Neural cell (in vitro differentiated cells): ENCODE data around the gene ZNF445. TPM values are rescaled to one million over a fixed set of nuclear protein-coding genes. Genes with fewer than 3 reads are reported as not detected.

ENCODE experiments used
- H2AFZ ChIP-seq: fragments of 200-600, 300-800 bp; sonication (generic), shearing (Covaris generic); 2 replicates; pipeline ENCODE4 v1.6.0; 2014; ENCODE audit warnings: low read depth, mild to moderate bottlenecking, antibody characterized with exemption, low read length, moderate library complexity
- H3F3A ChIP-seq: fragments of 200-600 bp; shearing (Covaris generic); 2 replicates; pipeline ENCODE4 v1.6.1; 2016; ENCODE audit warnings: mild to moderate bottlenecking, moderate library complexity, mixed read lengths, antibody characterized with exemption, low read length; ENCODE audit not compliant: insufficient read depth, poor library complexity, severe bottlenecking
- H3K27ac ChIP-seq: fragments of 200-600, 300-800 bp; sonication (generic), shearing (Covaris generic); 2 replicates; pipeline ENCODE4 v1.5.1; 2014; ENCODE audit warnings: mild to moderate bottlenecking, low read length, moderate library complexity
- H3K27me3 ChIP-seq: fragments of 300-800, 200-600 bp; sonication (generic), shearing (Covaris generic); 2 replicates; pipeline ENCODE4 v1.6.0; 2014; ENCODE audit warnings: mild to moderate bottlenecking, low read depth, low read length, moderate library complexity; ENCODE audit not compliant: insufficient read depth
- H3K36me3 ChIP-seq: fragments of 300-800, 200-600 bp; sonication (generic), shearing (Covaris generic); 2 replicates; pipeline ENCODE4 v1.5.1; 2014; ENCODE audit warnings: mild to moderate bottlenecking, antibody characterized with exemption, low read length, moderate library complexity; ENCODE audit not compliant: insufficient read depth
- H3K4me2 ChIP-seq: fragments of 300-800, 200-600 bp; sonication (generic), shearing (Covaris generic); 2 replicates; pipeline ENCODE4 v1.6.0; 2014; ENCODE audit warnings: mild to moderate bottlenecking, low read length
- H3K4me3 ChIP-seq: fragments of 300-800, 200-600 bp; sonication (generic), shearing (Covaris generic); 2 replicates; pipeline ENCODE4 v1.5.1; 2014; ENCODE audit warnings: mild to moderate bottlenecking, low read length, moderate library complexity
- H3K79me2 ChIP-seq: fragments of 200-600 bp; shearing (Covaris generic); replicated peaks from 2 replicates; pipeline ENCODE4 v1.6.0; 2014; ENCODE audit warnings: mild to moderate bottlenecking, low read length, moderate library complexity; ENCODE audit not compliant: insufficient read depth
- H3K9ac ChIP-seq: fragments of 300-800, 200-600 bp; sonication (generic), shearing (Covaris generic); 2 replicates; pipeline ENCODE4 v1.6.1; 2016; ENCODE audit warnings: mild to moderate bottlenecking, low read length, mixed read lengths
- H3K9me2 ChIP-seq: fragments of 200-600 bp; shearing (Covaris generic); 2 replicates; pipeline ENCODE4 v1.6.1; 2016; ENCODE audit warnings: mild to moderate bottlenecking, low read length, mixed read lengths; ENCODE audit not compliant: insufficient read depth
- H3K9me3 ChIP-seq: fragments of 200-600, 300-800 bp; sonication (generic), shearing (Covaris generic); 2 replicates; pipeline ENCODE4 v1.6.1; 2016; ENCODE audit warnings: mild to moderate bottlenecking, mixed run types, low read length, moderate library complexity, mixed read lengths
- H4K20me1 ChIP-seq: fragments of 200-600 bp; shearing (Covaris generic); 2 replicates; pipeline ENCODE4 v1.6.1; 2016; ENCODE audit warnings: mild to moderate bottlenecking, mixed run types; ENCODE audit not compliant: insufficient read depth
- EP300 ChIP-seq: fragments of 450-650 bp; conservative IDR thresholded peaks from 2 replicates; pipeline ENCODE4 v1.6.1; 2014; ENCODE audit warnings: antibody characterized with exemption, mild to moderate bottlenecking, moderate library complexity; ENCODE audit not compliant: poor library complexity, severe bottlenecking
- EZH2 ChIP-seq: fragments of 200-600, 300-800 bp; shearing (Covaris generic), sonication (generic); IDR thresholded peaks from 2 replicates; pipeline ENCODE4 v1.6.1; 2014; ENCODE audit warnings: antibody characterized with exemption, low read length, borderline replicate concordance, mild to moderate bottlenecking; ENCODE audit not compliant: insufficient read depth, poor library complexity, severe bottlenecking
- MXI1 ChIP-seq: fragments of 450-650 bp; conservative IDR thresholded peaks from 2 replicates; pipeline ENCODE4 v1.6.1; 2014; ENCODE audit warnings: antibody characterized with exemption, mild to moderate bottlenecking; ENCODE audit not compliant: poor library complexity, severe bottlenecking
- POLR2AphosphoS5 ChIP-seq: IDR thresholded peaks from 2 replicates; pipeline ENCODE4 v1.6.1; 2012
- RAD21 ChIP-seq: fragments of 450-650 bp; conservative IDR thresholded peaks from 2 replicates; pipeline ENCODE4 v1.6.1; 2014; ENCODE audit warnings: antibody characterized with exemption, mild to moderate bottlenecking, moderate library complexity
- SMC3 ChIP-seq: fragments of 450-650 bp; conservative IDR thresholded peaks from 2 replicates; pipeline ENCODE4 v1.6.1; 2014; ENCODE audit warnings: antibody characterized with exemption, mild to moderate bottlenecking, moderate library complexity; ENCODE audit not compliant: poor library complexity
- TAF1 ChIP-seq: IDR thresholded peaks from 2 replicates; pipeline ENCODE4 v1.6.1; 2012; ENCODE audit warnings: low read depth
- polyA plus RNA-seq: library from polyadenylated mRNA; depleted of rRNA; stranded (reverse); fragments of >200 nt; gene quantifications from 2 replicates; pipeline ENCODE4 v1.2.3, GENCODE V29; 2014
- TF ChIP-seq, protein P1 (sequence below): IDR thresholded peaks from 2 replicates; pipeline ENCODE4 v1.6.1; 2012; ENCODE audit warnings: borderline replicate concordance
- TF ChIP-seq, protein P2 (sequence below): fragments of 450-650 bp; IDR thresholded peaks from 2 replicates; pipeline ENCODE4 v1.5.1; 2014; ENCODE audit warnings: antibody characterized with exemption, mild to moderate bottlenecking, moderate library complexity; ENCODE audit not compliant: poor library complexity, severe bottlenecking

ZNF445 gene
- polyA plus RNA-seq, 1 donor from 2014 or later: 15.8 TPM

DNA sequence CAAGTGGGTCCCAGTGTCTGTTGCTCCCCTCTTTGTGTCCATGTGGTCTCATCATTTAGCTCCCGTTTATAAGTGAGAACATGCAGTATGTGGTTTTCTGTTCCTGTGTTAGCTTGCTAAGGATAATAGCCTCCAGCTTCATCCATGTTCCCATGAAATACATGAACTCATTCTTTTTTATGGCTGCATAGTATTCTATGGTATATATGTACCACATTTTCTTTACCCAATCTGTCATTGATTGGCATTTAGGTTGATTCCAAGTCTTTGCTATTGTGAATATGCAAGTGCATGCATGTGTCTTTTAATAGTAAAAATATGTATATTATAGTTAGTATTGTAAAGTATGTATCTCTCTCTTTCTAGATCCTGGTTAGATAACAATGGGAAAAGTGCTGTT lies 85.0 kb downstream of the ZNF445 start:
- no peaks in the 10 kb centered on the region for H4K20me1 ChIP-seq
- no peaks in the 10 kb centered on the region for H3F3A ChIP-seq
- H3K27me3 ChIP-seq: no peaks in the 10 kb centered on the region
- H2AFZ ChIP-seq: no peak overlapping the region
- no peak for TF ChIP-seq POLR2AphosphoS5
- TF ChIP-seq RAD21: no peak
- no peak for TF ChIP-seq MXI1
- TF ChIP-seq TAF1: no peak
- no peak for TF ChIP-seq EZH2
- TF ChIP-seq, protein P1, sequence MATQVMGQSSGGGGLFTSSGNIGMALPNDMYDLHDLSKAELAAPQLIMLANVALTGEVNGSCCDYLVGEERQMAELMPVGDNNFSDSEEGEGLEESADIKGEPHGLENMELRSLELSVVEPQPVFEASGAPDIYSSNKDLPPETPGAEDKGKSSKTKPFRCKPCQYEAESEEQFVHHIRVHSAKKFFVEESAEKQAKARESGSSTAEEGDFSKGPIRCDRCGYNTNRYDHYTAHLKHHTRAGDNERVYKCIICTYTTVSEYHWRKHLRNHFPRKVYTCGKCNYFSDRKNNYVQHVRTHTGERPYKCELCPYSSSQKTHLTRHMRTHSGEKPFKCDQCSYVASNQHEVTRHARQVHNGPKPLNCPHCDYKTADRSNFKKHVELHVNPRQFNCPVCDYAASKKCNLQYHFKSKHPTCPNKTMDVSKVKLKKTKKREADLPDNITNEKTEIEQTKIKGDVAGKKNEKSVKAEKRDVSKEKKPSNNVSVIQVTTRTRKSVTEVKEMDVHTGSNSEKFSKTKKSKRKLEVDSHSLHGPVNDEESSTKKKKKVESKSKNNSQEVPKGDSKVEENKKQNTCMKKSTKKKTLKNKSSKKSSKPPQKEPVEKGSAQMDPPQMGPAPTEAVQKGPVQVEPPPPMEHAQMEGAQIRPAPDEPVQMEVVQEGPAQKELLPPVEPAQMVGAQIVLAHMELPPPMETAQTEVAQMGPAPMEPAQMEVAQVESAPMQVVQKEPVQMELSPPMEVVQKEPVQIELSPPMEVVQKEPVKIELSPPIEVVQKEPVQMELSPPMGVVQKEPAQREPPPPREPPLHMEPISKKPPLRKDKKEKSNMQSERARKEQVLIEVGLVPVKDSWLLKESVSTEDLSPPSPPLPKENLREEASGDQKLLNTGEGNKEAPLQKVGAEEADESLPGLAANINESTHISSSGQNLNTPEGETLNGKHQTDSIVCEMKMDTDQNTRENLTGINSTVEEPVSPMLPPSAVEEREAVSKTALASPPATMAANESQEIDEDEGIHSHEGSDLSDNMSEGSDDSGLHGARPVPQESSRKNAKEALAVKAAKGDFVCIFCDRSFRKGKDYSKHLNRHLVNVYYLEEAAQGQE: no peak
- TF ChIP-seq EP300: no peak
- no peak for TF ChIP-seq SMC3
- TF ChIP-seq, protein P2, sequence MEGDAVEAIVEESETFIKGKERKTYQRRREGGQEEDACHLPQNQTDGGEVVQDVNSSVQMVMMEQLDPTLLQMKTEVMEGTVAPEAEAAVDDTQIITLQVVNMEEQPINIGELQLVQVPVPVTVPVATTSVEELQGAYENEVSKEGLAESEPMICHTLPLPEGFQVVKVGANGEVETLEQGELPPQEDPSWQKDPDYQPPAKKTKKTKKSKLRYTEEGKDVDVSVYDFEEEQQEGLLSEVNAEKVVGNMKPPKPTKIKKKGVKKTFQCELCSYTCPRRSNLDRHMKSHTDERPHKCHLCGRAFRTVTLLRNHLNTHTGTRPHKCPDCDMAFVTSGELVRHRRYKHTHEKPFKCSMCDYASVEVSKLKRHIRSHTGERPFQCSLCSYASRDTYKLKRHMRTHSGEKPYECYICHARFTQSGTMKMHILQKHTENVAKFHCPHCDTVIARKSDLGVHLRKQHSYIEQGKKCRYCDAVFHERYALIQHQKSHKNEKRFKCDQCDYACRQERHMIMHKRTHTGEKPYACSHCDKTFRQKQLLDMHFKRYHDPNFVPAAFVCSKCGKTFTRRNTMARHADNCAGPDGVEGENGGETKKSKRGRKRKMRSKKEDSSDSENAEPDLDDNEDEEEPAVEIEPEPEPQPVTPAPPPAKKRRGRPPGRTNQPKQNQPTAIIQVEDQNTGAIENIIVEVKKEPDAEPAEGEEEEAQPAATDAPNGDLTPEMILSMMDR: no peak
- no peak overlapping the region for H3K9ac ChIP-seq
- H3K4me3 ChIP-seq: no peak overlapping the region
- no peak overlapping the region for H3K27ac ChIP-seq
- peaks cover 6% of the 10 kb centered on the region for H3K36me3 ChIP-seq
- H3K9me2 ChIP-seq: no peaks in the 10 kb centered on the region
- H3K4me2 ChIP-seq: no peak overlapping the region
- H3K9me3 ChIP-seq: no peaks in the 10 kb centered on the region
- no peaks in the 10 kb centered on the region for H3K79me2 ChIP-seq

DNA sequence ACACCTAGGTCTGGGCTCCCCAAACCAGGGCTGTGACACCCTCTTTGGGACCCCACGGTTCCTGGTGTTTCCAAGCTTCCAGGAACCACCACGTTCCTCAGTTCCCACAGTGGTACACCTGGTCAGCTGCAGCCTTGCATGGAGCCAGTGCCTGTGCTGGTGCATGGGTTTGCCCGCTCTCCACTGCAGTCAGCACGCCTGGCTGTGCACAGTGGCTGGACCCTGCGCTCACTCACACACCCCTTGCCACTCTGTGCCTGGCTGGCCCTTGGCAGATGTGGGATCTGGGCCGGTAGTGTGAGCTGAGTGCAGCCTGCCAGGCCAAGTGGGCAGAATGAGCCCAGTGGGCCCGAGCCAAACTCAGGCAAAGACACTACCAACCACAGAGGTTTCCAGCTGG lies 90.1 kb downstream of the ZNF445 start:
- Histone ChIP-seq H3F3A (no peaks in the 10 kb centered on the region), H3K36me3 (peaks cover 4% of the 10 kb centered on the region), H3K4me3 (no peak overlapping the region), H3K79me2 (no peaks in the 10 kb centered on the region), H3K9me3 (no peaks in the 10 kb centered on the region), H4K20me1 (no peaks in the 10 kb centered on the region), H3K27ac (no peak overlapping the region), H3K27me3 (no peaks in the 10 kb centered on the region), H2AFZ (no peak overlapping the region), H3K9ac (no peak overlapping the region), H3K4me2 (no peak overlapping the region), H3K9me2 (no peaks in the 10 kb centered on the region)
- TF ChIP-seq TAF1 (no peak), MXI1 (no peak), SMC3 (no peak)
- TF ChIP-seq, protein P2: no peak

Other genes starting within 250 kb of the ZNF445 start
- gene TOPAZ1, start 235.8 kb downstream of the ZNF445 start, polyA plus RNA-seq: not detected in 2 replicates
- gene TCAIM, start 138.9 kb downstream of the ZNF445 start, polyA plus RNA-seq: 31.2 and 38.1 TPM in 2 replicates
- gene ZKSCAN7, start 77.5 kb upstream of the ZNF445 start, polyA plus RNA-seq: 23.9 and 25.9 TPM in 2 replicates
- 8.1 and 9.4 TPM in 2 replicates for gene ZNF660, start 107.3 kb upstream of the ZNF445 start, polyA plus RNA-seq
- gene ZNF197, start 147.4 kb upstream of the ZNF445 start, polyA plus RNA-seq: 51.9 and 64.1 TPM in 2 replicates
- gene ZNF35, start 171.1 kb upstream of the ZNF445 start, polyA plus RNA-seq: 10.3 and 14.9 TPM in 2 replicates
- 14.3 and 16.0 TPM in 2 replicates for gene ZNF502, start 235.0 kb upstream of the ZNF445 start, polyA plus RNA-seq